PC-3 (cell line): ENCODE data around the gene CCDC63. TPM values are rescaled to one million over a fixed set of nuclear protein-coding genes. Genes with fewer than 3 reads are reported as not detected.
"Not testable (repeated sequence)": the region's sequence is repeated elsewhere in the genome, so short reads cannot be mapped to it uniquely, and the experiment has no call there.

Source experiments
- ATAC-seq: fragments of 200-7000 bp; cut with Tn5 transposase; 2 replicates; pipeline ENCODE4 v1.9.1; 2020; ENCODE audit warnings: mild to moderate bottlenecking, moderate library complexity
- BruUV-seq: library from RNA; stranded (reverse); fragments of 400-500 nt; replicated peaks from 2 replicates; lab custom pipeline; 2021; lab: Mats Ljungman, UMichigan
- CTCF ChIA-PET: fragments of 300-600 bp; sonication (Branson Sonifier 250); formaldehyde crosslinking; loops from one replicate; lab custom pipeline; 2022; ENCODE audit warnings: antibody characterized with exemption; lab: Charles Lee
- POLR2A ChIA-PET: fragments of 300-600 bp; sonication (Branson Sonifier 250); formaldehyde crosslinking; loops from one replicate; lab custom pipeline; 2022; ENCODE audit warnings: antibody characterized with exemption; ENCODE audit not compliant: unreplicated experiment; lab: Charles Lee
- DNase-seq: peaks from one replicate; pipeline ENCODE4 v3.0.0-alpha.2; 2015
- H2AFZ ChIP-seq: fragments of 300-600 bp; sonication (generic); 2 replicates; pipeline ENCODE4 v1.6.0; 2016; ENCODE audit warnings: antibody characterized with exemption, low read length
- H3F3A ChIP-seq: fragments of 300-600 bp; sonication (generic); one replicate; pipeline ENCODE4 v1.6.0; 2017; ENCODE audit warnings: antibody characterized with exemption, low read length, control low read depth, mild to moderate bottlenecking; ENCODE audit not compliant: unreplicated experiment
- H3K27ac ChIP-seq: fragments of 300-600 bp; sonication (generic); 2 replicates; pipeline ENCODE4 v1.5.1; 2016; ENCODE audit warnings: mild to moderate bottlenecking, low read length
- H3K27me3 ChIP-seq: fragments of 300-600 bp; sonication (generic); 2 replicates; pipeline ENCODE4 v1.6.1; 2016; ENCODE audit warnings: low read length, mixed read lengths
- H3K36me3 ChIP-seq: fragments of 300-600 bp; sonication (generic); 2 replicates; pipeline ENCODE4 v1.6.1; 2016; ENCODE audit warnings: low read depth, mixed run types, low read length, mixed read lengths
- H3K4me1 ChIP-seq: fragments of 300-600 bp; sonication (generic); 2 replicates; pipeline ENCODE4 v1.5.1; 2016; ENCODE audit warnings: low read length; ENCODE audit not compliant: insufficient read depth
- H3K4me2 ChIP-seq: fragments of 300-600 bp; sonication (generic); 2 replicates; pipeline ENCODE4 v1.6.0; 2016; ENCODE audit warnings: low read length
- H3K4me3 ChIP-seq: fragments of 300-600 bp; sonication (generic); 2 replicates; pipeline ENCODE4 v1.5.1; 2016; ENCODE audit warnings: mild to moderate bottlenecking, low read length, mixed read lengths
- H3K79me2 ChIP-seq: fragments of 300-600 bp; sonication (generic); 2 replicates; pipeline ENCODE4 v1.6.1; 2017; ENCODE audit warnings: low read length, mixed read lengths
- H3K9ac ChIP-seq: fragments of 300-600 bp; sonication (generic); 2 replicates; pipeline ENCODE4 v1.6.0; 2016; ENCODE audit warnings: mild to moderate bottlenecking, low read length
- H3K9me2 ChIP-seq: fragments of 300-600 bp; sonication (generic); replicated peaks from 2 replicates; pipeline ENCODE4 v1.6.1; 2016; ENCODE audit warnings: mixed run types, low read length, mixed read lengths
- H3K9me3 ChIP-seq: fragments of 300-600 bp; sonication (generic); 2 replicates; pipeline ENCODE4 v1.6.1; 2016; ENCODE audit warnings: low read length, mixed read lengths
- H4K20me1 ChIP-seq: fragments of 300-600 bp; sonication (generic); 2 replicates; pipeline ENCODE4 v1.6.1; 2016; ENCODE audit warnings: low read length, mixed read lengths
- EZH2 ChIP-seq: fragments of 300-600 bp; sonication (generic); IDR thresholded peaks from one replicate; pipeline ENCODE4 v1.6.1; 2017; ENCODE audit warnings: antibody characterized with exemption, mild to moderate bottlenecking, low read length; ENCODE audit not compliant: unreplicated experiment
- EZH2phosphoT487 ChIP-seq: fragments of 300-600 bp; sonication (generic); IDR thresholded peaks from 2 replicates; pipeline ENCODE4 v1.6.1; 2018; ENCODE audit warnings: mild to moderate bottlenecking, antibody characterized with exemption, low read length, borderline replicate concordance
- intact Hi-C: fragments of 100-400 bp; cut with micrococcal nuclease; formaldehyde crosslinking; loops from 2 replicates; pipeline ENCODE4 v1.9.0; 2023
- total RNA-seq: library from RNA; depleted of rRNA; stranded (reverse); fragments of >200 nt; gene quantifications from 2 replicates; pipeline ENCODE4 v1.2.3, GENCODE V29; 2014
- TF ChIP-seq, protein P1 (sequence below): fragments of 300-600 bp; sonication (generic); conservative IDR thresholded peaks from 2 replicates; pipeline ENCODE4 v1.5.1; 2017; ENCODE audit warnings: antibody characterized with exemption, low read depth, mild to moderate bottlenecking, low read length

CCDC63 gene
- total RNA-seq, 1 experiment from 2014 or later: not detected

DNA sequence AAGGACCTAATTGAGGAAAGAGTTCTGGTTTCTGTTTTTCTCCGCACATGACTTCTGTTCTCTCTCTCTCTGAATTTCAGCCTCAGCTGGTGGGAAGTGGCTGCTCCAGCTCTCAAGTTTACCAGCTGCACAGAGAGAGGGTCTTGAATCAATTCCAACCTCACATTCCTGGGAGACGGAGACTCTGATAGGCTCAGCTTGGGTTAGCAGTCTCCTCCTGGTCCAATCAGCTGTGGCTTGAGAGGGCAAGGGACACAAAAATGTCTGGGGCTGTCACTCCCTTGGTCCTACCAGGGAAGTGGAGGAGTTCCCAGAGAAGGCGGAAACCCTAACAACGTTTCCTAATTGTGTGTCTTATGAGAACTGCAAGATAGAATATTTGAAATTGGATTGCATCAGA, 7.0 kb downstream of the CCDC63 start:
- POLR2A ChIA-PET: no interaction called here

DNA sequence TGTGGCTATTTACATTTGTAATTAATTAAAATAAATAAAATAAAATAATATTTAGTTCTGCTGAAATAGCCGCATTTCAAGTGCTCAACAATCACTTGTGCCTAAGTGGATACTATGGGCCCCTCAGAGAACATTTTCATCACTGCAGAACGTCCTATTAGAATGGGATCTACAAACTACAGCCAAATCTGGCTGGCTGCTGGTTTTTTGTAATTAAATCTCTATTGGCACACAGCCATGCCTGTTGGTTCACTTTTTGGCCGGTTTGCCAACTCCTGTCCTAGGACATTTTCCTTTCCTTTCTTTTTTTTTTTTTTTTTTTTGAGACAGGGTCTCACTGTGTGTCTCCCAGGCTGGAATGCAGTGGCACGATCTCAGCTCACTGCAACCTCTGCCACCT, 9.8 kb downstream of the CCDC63 start:
- no peak for TF ChIP-seq EZH2phosphoT487
- TF ChIP-seq, protein P1, sequence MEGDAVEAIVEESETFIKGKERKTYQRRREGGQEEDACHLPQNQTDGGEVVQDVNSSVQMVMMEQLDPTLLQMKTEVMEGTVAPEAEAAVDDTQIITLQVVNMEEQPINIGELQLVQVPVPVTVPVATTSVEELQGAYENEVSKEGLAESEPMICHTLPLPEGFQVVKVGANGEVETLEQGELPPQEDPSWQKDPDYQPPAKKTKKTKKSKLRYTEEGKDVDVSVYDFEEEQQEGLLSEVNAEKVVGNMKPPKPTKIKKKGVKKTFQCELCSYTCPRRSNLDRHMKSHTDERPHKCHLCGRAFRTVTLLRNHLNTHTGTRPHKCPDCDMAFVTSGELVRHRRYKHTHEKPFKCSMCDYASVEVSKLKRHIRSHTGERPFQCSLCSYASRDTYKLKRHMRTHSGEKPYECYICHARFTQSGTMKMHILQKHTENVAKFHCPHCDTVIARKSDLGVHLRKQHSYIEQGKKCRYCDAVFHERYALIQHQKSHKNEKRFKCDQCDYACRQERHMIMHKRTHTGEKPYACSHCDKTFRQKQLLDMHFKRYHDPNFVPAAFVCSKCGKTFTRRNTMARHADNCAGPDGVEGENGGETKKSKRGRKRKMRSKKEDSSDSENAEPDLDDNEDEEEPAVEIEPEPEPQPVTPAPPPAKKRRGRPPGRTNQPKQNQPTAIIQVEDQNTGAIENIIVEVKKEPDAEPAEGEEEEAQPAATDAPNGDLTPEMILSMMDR: no peak
- no peak for TF ChIP-seq EZH2
- no peaks in the 10 kb centered on the region for H3K36me3 ChIP-seq
- DNase-seq: no peak
- no peaks in the 10 kb centered on the region for H3K9me3 ChIP-seq
- H3K27me3 ChIP-seq: no peaks in the 10 kb centered on the region
- no peak overlapping the region for H3K4me2 ChIP-seq
- no peak overlapping the region for H3K4me3 ChIP-seq
- no peaks in the 10 kb centered on the region for H3F3A ChIP-seq
- H3K27ac ChIP-seq: no peak overlapping the region
- ATAC-seq: no peak
- CTCF ChIA-PET: no interaction called here
- no peaks in the 10 kb centered on the region for H3K9me2 ChIP-seq
- no peaks in the 10 kb centered on the region for H3K4me1 ChIP-seq
- no peak overlapping the region for H3K9ac ChIP-seq
- POLR2A ChIA-PET: no interaction called here
- no TSS peak for BruUV-seq
- no peaks in the 10 kb centered on the region for H3K79me2 ChIP-seq
- no peaks in the 10 kb centered on the region for H4K20me1 ChIP-seq
- no peak overlapping the region for H2AFZ ChIP-seq
- intact Hi-C loops: no loop called here

More for the DNA sequence above, 7.0 kb downstream of the CCDC63 start:
- Histone ChIP-seq H3K4me2 (no peak overlapping the region), H3K27me3 (peaks cover 16% of the 10 kb centered on the region), H3K36me3 (no peaks in the 10 kb centered on the region), H3K79me2 (no peaks in the 10 kb centered on the region), H3K9me2 (no peaks in the 10 kb centered on the region), H3K9ac (no peak overlapping the region), H3F3A (no peaks in the 10 kb centered on the region), H2AFZ (no peak overlapping the region), H3K9me3 (no peaks in the 10 kb centered on the region), H3K4me3 (no peak overlapping the region), H4K20me1 (no peaks in the 10 kb centered on the region), H3K4me1 (no peaks in the 10 kb centered on the region), H3K27ac (no peak overlapping the region)
- TF ChIP-seq EZH2phosphoT487: no peak
- CTCF ChIA-PET: no interaction called here
- ATAC-seq (no peak), DNase-seq (no peak)
- BruUV-seq: no TSS peak
- intact Hi-C loops: no loop called here

DNA sequence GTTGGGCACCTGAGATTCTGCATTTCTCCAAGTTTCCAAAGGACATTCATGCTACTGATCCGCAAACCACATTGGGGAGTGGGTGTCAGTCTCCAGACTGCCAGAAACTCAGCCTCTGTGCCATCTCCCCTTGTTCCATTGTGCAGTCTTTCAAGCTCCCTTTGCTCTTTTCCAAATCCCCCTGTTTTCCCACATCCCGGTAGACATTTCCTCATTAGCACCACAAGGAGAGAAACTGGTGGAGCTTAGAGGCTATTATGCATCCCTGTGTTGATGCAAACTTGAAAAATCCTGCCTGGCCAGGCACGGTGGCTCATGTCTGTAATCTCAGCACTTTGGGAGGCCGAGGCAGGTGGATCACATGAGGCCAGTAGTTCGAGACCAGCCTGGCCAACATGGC, 10.7 kb downstream of the CCDC63 start:
- intact Hi-C loops: no loop called here
- Histone ChIP-seq H3K4me3 (no peak overlapping the region), H3K4me2 (no peak overlapping the region), H2AFZ (no peak overlapping the region), H4K20me1 (no peaks in the 10 kb centered on the region), H3K9me2 (no peaks in the 10 kb centered on the region), H3K27ac (no peak overlapping the region), H3F3A (no peaks in the 10 kb centered on the region), H3K4me1 (no peaks in the 10 kb centered on the region), H3K9me3 (no peaks in the 10 kb centered on the region), H3K36me3 (no peaks in the 10 kb centered on the region), H3K27me3 (no peaks in the 10 kb centered on the region), H3K9ac (no peak overlapping the region), H3K79me2 (no peaks in the 10 kb centered on the region)
- ChIA-PET POLR2A (no interaction called here), CTCF (no interaction called here)
- no peak for DNase-seq
- no peak for ATAC-seq
- no peak for TF ChIP-seq EZH2
- TF ChIP-seq, protein P1: no peak
- TF ChIP-seq EZH2phosphoT487: no peak
- BruUV-seq: no TSS peak

DNA sequence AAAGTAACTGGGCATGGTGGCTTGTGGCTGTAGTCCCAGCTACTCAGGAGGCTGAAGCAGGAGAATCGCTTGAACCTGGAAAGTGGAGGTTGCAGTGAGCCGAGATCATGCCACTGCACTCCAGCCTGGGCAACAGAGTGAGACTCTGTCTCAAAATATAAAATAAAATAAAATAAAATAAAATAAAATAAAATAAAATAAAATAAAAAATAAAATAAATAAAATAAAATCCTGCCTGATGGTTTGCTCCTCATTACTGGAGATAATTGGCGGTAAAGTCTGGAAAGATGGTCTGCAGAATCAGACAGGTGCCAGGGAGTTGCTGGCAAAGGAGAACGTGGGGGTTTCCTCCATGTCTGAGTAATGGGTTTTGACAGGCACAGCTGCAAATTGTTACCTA, 11.2 kb downstream of the CCDC63 start:
- H4K20me1 ChIP-seq, H2AFZ ChIP-seq, H3K4me1 ChIP-seq, ATAC-seq, H3F3A ChIP-seq, H3K9me2 ChIP-seq, intact Hi-C loops, POLR2A ChIA-PET, H3K9me3 ChIP-seq, H3K79me2 ChIP-seq, H3K27me3 ChIP-seq, H3K4me2 ChIP-seq, DNase-seq, H3K36me3 ChIP-seq, BruUV-seq, CTCF ChIA-PET, H3K4me3 ChIP-seq, H3K9ac ChIP-seq, H3K27ac ChIP-seq: not testable (repeated sequence)
